ENCODE data around the gene RPS6KB2. TPM values are rescaled to one million over a fixed set of nuclear protein-coding genes. Genes with fewer than 3 reads are reported as not detected.
A peak's percentile ranks its signal among the peaks of the same experiment; 100 is the strongest.

The RPS6KB2 gene
- total and polyA plus RNA-seq, 9 of the 15 experiments (the other 6 are each of a cell fraction or from before 2014, with no cell fraction given), result 0.42 to 122 (median 82.6) TPM

- TF ChIP-seq, protein P1, sequence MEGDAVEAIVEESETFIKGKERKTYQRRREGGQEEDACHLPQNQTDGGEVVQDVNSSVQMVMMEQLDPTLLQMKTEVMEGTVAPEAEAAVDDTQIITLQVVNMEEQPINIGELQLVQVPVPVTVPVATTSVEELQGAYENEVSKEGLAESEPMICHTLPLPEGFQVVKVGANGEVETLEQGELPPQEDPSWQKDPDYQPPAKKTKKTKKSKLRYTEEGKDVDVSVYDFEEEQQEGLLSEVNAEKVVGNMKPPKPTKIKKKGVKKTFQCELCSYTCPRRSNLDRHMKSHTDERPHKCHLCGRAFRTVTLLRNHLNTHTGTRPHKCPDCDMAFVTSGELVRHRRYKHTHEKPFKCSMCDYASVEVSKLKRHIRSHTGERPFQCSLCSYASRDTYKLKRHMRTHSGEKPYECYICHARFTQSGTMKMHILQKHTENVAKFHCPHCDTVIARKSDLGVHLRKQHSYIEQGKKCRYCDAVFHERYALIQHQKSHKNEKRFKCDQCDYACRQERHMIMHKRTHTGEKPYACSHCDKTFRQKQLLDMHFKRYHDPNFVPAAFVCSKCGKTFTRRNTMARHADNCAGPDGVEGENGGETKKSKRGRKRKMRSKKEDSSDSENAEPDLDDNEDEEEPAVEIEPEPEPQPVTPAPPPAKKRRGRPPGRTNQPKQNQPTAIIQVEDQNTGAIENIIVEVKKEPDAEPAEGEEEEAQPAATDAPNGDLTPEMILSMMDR (IDR thresholded peaks at IDR 0.05 in 2 of 3, conservative IDR thresholded peaks at IDR 0.05 in 1 of 3; ENCODE audit: insufficient read depth in 2 of 3, low read depth in 1 of 3, low read length in 3 of 3), result no peak
- TF ChIP-seq U2AF1 (optimal IDR thresholded peaks at IDR 0.05; ENCODE audit: low read depth, low read length), result no peak
- peak in 1 of 2 experiments; percentile 73; a peak in 2 of 4 replicates for TF ChIP-seq TEAD1 (CRISPR knock-in tag; IDR thresholded peaks at IDR 0.05)
- TF ChIP-seq NFYB (IDR thresholded peaks at IDR 0.05; ENCODE audit: extremely low read depth, insufficient read length), result no peak
- TF ChIP-seq CBX2 (IDR thresholded peaks at IDR 0.05; ENCODE audit: insufficient read depth, low read length, poor library complexity, severe bottlenecking), result no peak
- TF ChIP-seq CBFA2T3 (IDR thresholded peaks at IDR 0.05), result no peak
- no peak; the same call in 1 of the 2 replicates for TF ChIP-seq ZBTB7A (IDR thresholded peaks at IDR 0.05; ENCODE audit: borderline replicate concordance, control insufficient read depth, low read depth, low read length)
- TF ChIP-seq ZNF583 (CRISPR knock-in tag; IDR thresholded peaks at IDR 0.05), result peak; percentile 74; the same call in 1 of the 2 replicates
- TF ChIP-seq ZNF217 (CRISPR knock-in tag; IDR thresholded peaks at IDR 0.05), result no peak
- TF ChIP-seq E4F1 (CRISPR knock-in tag; IDR thresholded peaks at IDR 0.05; ENCODE audit: borderline replicate concordance), result no peak
- no peak for TF ChIP-seq XRCC3 (IDR thresholded peaks at IDR 0.05)
- TF ChIP-seq ILK (tag; IDR thresholded peaks at IDR 0.05; ENCODE audit: borderline replicate concordance, low read depth), result no peak
- peak; percentile 63 for TF ChIP-seq MAFF (IDR thresholded peaks at IDR 0.05; ENCODE audit: low read length)
- TF ChIP-seq HES1 (IDR thresholded peaks at IDR 0.05; ENCODE audit: low read depth), result no peak
- no peak; a peak in 1 of 4 replicates for TF ChIP-seq NRF1 (conservative IDR thresholded peaks at IDR 0.05 in 1 of 2, IDR thresholded peaks at IDR 0.05 in 1 of 2)
- no peak for TF ChIP-seq BRD4 (IDR thresholded peaks at IDR 0.05)
- TF ChIP-seq TOE1 (IDR thresholded peaks at IDR 0.05; ENCODE audit: borderline replicate concordance), result peak; percentile 37; the same call in 1 of the 2 replicates
- TF ChIP-seq TOE1 (CRISPR knock-in tag; IDR thresholded peaks at IDR 0.05; ENCODE audit: borderline replicate concordance, low read depth), result no peak
- no peak for TF ChIP-seq PYGO2 (tag; IDR thresholded peaks at IDR 0.05)
- TF ChIP-seq HDAC2 (IDR thresholded peaks at IDR 0.05), result peak; percentile 43; the same call in 1 of the 2 replicates
- peak; percentile 52 for TF ChIP-seq HMGN3 (IDR thresholded peaks at IDR 0.05; ENCODE audit: borderline replicate concordance, extremely low read depth, insufficient read length, low read depth, low read length)
- TF ChIP-seq BACH1 (tag; IDR thresholded peaks at IDR 0.05), result peak; percentile 80; the same call in 1 of the 2 replicates
Observed at GRCh38 chr11:67379061-67380058, 48.9 kb upstream of the RPS6KB2 start (continued).

Data from K562 (cell line).